ENCODE results near the gene OR6C6.
"Not testable (repeated sequence)": the region's sequence is repeated elsewhere in the genome, so short reads cannot be mapped to it uniquely, and the experiment has no call there.

The OR6C6 gene

DNA sequence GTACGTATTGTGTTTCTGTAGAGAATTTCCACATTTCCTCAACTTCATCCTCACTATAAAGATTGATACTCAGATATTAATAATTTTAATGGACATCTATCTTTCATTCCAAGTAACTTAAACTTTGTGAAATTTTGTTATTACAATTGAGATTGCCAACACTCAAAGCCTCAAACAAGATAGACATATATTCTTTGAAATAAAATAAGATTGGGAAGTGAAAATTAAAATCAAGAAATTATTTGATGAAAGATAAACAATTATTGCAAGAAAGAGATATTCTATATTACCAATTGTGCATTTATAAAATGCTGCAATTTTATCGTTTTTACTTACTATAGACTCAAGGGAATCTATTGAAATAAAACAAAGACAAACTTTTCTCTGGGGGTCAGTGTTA is at the start of gene OR6C6:
Gene OR6C6 (minus strand): TSS at position 101 of the 400 bp plus-strand sequence. CDS start 1,337 bp downstream, outside the sequence.
- TF ChIP-seq, protein P1, sequence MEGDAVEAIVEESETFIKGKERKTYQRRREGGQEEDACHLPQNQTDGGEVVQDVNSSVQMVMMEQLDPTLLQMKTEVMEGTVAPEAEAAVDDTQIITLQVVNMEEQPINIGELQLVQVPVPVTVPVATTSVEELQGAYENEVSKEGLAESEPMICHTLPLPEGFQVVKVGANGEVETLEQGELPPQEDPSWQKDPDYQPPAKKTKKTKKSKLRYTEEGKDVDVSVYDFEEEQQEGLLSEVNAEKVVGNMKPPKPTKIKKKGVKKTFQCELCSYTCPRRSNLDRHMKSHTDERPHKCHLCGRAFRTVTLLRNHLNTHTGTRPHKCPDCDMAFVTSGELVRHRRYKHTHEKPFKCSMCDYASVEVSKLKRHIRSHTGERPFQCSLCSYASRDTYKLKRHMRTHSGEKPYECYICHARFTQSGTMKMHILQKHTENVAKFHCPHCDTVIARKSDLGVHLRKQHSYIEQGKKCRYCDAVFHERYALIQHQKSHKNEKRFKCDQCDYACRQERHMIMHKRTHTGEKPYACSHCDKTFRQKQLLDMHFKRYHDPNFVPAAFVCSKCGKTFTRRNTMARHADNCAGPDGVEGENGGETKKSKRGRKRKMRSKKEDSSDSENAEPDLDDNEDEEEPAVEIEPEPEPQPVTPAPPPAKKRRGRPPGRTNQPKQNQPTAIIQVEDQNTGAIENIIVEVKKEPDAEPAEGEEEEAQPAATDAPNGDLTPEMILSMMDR (conservative IDR thresholded peaks at IDR 0.05) = no peak
- no peak for TF ChIP-seq ZFX (IDR thresholded peaks at IDR 0.05)
- no peak within 1 kb of the TSS for H3K27ac ChIP-seq

DNA sequence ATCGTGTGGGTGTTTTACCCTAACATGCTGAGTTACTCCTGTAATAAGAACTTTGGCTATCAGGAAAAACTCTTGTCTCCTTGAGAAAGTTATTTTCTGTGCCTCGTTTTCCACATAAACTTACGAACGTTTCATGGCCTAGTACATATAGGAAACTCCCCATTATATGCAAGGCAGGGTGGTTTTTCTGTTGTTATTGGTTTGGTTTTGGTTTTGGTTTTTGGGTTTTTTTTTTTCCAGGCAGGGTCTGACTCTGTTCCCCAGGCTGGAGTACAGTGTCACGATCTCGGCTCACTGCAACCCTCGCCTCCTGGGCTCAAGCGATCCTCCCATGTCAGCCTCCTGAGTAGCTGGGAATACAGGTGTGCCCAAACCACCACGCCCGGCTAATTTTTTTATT is 39.6 kb upstream of the OR6C6 start:
- TF ChIP-seq, protein P1 (conservative IDR thresholded peaks at IDR 0.05) = no peak
- no peak overlapping the region for H3K27ac ChIP-seq

DNA sequence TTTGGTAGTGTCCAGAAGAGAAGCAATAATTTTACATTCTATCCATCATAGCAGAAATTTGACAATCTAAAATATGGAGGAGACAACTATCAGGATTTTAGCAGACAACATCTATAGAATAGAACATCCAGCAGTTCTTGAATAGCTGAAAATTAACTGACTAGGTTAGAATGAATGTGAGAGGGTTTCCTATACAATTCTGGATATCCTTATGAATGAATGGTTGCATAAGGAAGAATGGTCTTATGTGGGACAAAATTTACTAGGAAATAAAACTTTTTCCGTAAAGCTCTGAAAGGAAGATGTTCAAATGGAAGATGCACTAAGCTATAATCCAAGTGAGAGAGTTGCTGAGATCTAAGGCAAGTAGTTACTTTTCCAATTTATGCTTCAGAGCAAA is 34.1 kb upstream of the OR6C6 start, which contains the start of gene OR6C3:
Gene OR6C3 (plus strand): TSS at position 301 of the 400 bp plus-strand sequence. CDS start 955 bp downstream, outside the sequence.
- no peak within 1 kb of the TSS for H3K27ac ChIP-seq
- TF ChIP-seq ZFX (IDR thresholded peaks at IDR 0.05) = no peak
- TF ChIP-seq, protein P1 (conservative IDR thresholded peaks at IDR 0.05) = no peak

DNA sequence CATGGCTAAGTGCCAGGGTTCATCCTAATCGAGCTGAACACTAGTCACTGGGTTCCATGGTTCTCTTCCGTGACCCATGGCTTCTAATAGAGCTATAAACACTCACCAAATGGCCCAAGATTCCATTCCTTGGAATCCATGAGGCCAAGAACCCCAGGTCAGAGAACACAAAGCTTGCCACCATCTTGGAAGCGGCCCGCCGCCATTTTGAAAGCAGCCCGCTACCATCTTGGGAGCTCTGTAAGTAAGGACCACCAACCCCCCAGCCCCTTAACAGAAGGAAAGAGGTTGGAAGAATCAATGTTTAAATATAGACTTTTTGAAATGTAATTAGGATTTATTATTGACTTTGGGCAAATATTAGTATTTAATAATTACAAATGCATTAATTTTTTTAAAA is 29.4 kb upstream of the OR6C6 start:
- not testable (repeated sequence) for H3K27ac ChIP-seq

DNA sequence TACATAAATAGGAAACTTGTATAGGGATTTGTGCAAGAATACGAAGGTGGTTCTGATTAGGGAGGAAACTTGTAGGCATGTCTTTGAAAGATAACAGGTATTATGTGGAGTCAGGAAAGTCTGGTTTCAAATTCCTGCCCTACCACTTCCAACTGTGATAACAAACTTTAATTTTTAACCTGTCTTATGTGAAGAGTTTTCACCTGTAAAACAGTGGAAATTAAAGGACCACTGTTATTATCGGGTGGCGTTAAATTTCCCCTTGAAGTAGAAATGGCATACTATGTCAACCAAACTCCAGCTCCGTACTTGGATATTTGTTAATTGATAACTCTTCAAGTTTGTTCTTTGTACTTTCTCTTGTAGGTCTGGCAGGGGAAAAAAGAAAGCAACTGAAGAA is 23.8 kb upstream of the OR6C6 start:
- TF ChIP-seq, protein P1 (conservative IDR thresholded peaks at IDR 0.05) = no peak
- no peak for TF ChIP-seq ZFX (IDR thresholded peaks at IDR 0.05)
- no peak overlapping the region for H3K27ac ChIP-seq

DNA sequence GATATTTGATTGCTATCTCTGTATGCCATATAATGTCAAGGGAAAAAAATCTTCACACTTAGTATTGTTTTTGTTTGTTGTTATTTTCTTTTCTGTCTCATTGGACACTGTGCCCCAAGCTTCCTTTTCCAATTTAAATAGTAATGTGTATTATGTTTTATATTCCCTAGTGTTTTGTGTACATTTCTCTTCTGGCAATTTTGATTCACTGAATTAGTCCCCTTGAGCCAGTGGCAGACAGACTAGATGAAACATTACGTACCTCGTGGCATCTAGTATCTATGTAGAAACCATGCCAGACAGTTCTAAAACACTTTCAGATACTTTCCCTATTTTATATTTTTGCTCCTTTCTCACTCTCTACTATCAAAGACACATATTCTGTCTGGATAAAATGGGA is 17.7 kb upstream of the OR6C6 start, which contains the start of gene OR6C1:
Gene OR6C1 (plus strand): TSS at position 301 of the 400 bp plus-strand sequence. CDS start 6,257 bp downstream, outside the sequence.
- TF ChIP-seq, protein P1 (conservative IDR thresholded peaks at IDR 0.05) = no peak
- TF ChIP-seq ZFX (IDR thresholded peaks at IDR 0.05) = no peak
- no peak within 1 kb of the TSS for H3K27ac ChIP-seq

DNA sequence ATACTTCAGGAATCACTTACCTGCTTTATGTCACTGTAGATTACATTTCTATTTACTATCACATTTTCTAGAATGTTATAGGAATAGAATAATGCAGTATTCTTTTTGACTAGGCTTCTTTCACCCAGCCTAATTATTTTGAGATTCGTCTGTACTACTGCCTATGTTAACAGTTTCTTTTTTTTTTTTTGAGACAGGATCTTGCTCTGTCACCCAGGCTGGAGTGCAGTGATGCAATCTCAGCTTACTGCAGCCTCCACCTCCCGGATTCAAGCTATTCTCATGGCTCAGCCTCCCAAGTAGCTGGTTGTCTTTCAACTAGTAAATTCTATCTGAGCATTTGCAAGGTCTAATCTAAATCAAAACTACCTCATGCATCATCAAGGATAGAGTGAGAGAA is 6.4 kb downstream of the OR6C6 start:
- no peak overlapping the region for H3K27ac ChIP-seq
- TF ChIP-seq, protein P1 (conservative IDR thresholded peaks at IDR 0.05) = no peak
- no peak for TF ChIP-seq ZFX (IDR thresholded peaks at IDR 0.05)

DNA sequence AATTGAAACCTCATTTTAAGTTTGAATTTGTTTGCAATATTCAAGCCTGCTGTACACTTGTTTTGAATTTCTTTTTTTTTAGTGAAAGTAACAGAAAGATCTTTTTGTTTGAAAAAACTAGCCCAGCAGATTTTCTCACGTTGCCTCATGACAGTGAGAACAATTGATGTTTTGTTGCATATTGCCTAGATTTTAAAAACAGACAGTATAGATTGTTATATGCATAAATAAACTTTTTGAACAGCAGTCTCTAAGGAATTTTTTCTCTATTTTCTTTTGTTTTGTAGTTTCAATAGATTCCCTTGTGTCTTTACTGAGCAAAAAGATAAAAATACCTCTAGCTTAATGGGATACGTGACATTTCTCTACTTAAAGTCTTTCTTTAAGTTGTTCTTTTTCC is 15.4 kb downstream of the OR6C6 start:
- no peak overlapping the region for H3K27ac ChIP-seq
- TF ChIP-seq, protein P1 (conservative IDR thresholded peaks at IDR 0.05) = no peak
- no peak for TF ChIP-seq ZFX (IDR thresholded peaks at IDR 0.05)

All from C4-2B (cell line).